Activated CD4-positive, alpha-beta T cell treated with anti-CD3 and anti-CD28 coated beads for 36 hours (primary cell): ENCODE results near the gene VEPH1. TPM values are rescaled to one million over a fixed set of nuclear protein-coding genes. Genes with fewer than 3 reads are reported as not detected.

Experiments used
- ATAC-seq: fragments of 200-7000 bp; cut with Tn5 transposase; one replicate; pipeline ENCODE4 v1.10.0; 2021; ENCODE audit warnings: mild to moderate bottlenecking, moderate library complexity
- CTCF ChIA-PET: fragments of 350-600 bp; sonication (Branson Sonifier 250); formaldehyde crosslinking; loops from one replicate; lab custom pipeline; 2021; ENCODE audit warnings: antibody characterized with exemption; lab: Charles Lee
- POLR2A ChIA-PET: fragments of 350-600 bp; sonication (Branson Sonifier 250); formaldehyde crosslinking; loops from one replicate; lab custom pipeline; 2021; ENCODE audit warnings: antibody characterized with exemption, inconsistent platforms; lab: Charles Lee
- DNase-seq: peaks from one replicate; pipeline ENCODE4 v3.0.0-alpha.2; 2020
- H3K27ac Mint-ChIP-seq: one replicate; pipeline ENCODE4 v1.8.0; 2021; ENCODE audit warnings: mixed read lengths
- H3K27me3 Mint-ChIP-seq: one replicate; pipeline ENCODE4 v1.8.0; 2021; ENCODE audit warnings: mixed read lengths
- H3K36me3 Mint-ChIP-seq: one replicate; pipeline ENCODE4 v1.8.0; 2021; ENCODE audit warnings: low read depth, mixed read lengths
- H3K4me1 Mint-ChIP-seq: one replicate; pipeline ENCODE4 v1.8.0; 2021; ENCODE audit warnings: mixed read lengths
- H3K4me3 Mint-ChIP-seq: one replicate; pipeline ENCODE4 v1.8.0; 2021; ENCODE audit warnings: mild to moderate bottlenecking, moderate library complexity, mixed read lengths
- H3K9me3 Mint-ChIP-seq: one replicate; pipeline ENCODE4 v1.8.0; 2021; ENCODE audit warnings: low read depth, mixed read lengths
- intact Hi-C, 2 experiments: fragments of 100-400 bp; cut with DNase I in 1 of 2; cut with micrococcal nuclease in 1 of 2; formaldehyde crosslinking; loops; one replicate each; pipeline versions ENCODE4 v1.14.2 to v1.15.1; 2022 to 2024; cut with DNase I, micrococcal nuclease
- total RNA-seq, 2 experiments: library from RNA; stranded (reverse); gene quantifications; one replicate each; pipeline ENCODE4 v1.2.3, GENCODE V29; 2021

VEPH1 gene
- total RNA-seq, 2 experiments from 2014 or later, result not detected

DNA sequence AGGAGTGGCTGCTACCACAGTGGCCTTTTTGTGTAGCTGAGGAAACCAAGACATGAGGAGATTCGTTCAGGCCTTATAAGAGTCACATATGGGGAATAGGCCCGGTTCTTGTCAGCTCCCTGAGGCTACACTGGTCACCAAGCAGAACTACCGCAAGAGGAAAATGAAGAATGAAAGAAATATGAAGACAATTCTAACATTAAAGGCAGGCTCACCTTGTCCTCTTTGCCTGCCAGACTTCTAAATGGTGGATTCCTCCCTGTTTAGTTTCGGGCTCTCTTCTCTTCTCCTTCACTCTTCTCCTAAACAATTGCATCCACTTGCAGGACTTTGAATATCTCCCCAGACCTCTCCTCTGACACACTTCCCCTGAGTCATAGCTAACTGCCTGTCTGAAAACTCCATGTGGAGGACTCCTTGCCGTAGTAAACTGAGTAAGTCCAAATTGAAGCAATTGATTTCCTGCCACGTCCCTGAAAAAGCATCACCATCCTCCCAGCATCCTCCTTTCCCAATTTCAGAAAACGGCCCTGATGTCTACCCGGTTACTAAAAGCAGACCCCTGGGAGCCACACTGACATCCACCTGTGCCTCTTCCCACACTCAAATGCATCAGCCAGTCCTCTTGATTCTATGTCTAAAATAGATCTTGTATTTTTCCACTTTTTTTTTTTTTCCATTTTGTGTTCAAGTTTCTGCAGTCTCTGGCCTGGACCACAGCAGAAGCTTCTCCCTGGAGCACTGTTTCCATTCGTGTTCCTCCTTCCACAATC, 30.3 kb upstream of the VEPH1 start:
- Mint-ChIP-seq H3K27me3 (peaks cover 2% of the 10 kb centered on the region), H3K27ac (no peak overlapping the region), H3K4me1 (no peaks in the 10 kb centered on the region), H3K9me3 (no peaks in the 10 kb centered on the region), H3K4me3 (no peak overlapping the region), H3K36me3 (no peaks in the 10 kb centered on the region)
- intact Hi-C loops, result loop anchor here in 1 of 2 experiments (5.0 kb wide), 1 partner anchor 899 kb away; no protein-coding TSS in a partner anchor
- CTCF ChIA-PET, result interaction anchor here (0.6 to 6.1 kb wide), 21 partner anchors 9 to 1111 kb away, joined by 3 to 114 read pairs (median 4); partner anchors contain the start of gene GFM1
- POLR2A ChIA-PET, result no interaction called here
- ATAC-seq (no peak), DNase-seq (no peak)

DNA sequence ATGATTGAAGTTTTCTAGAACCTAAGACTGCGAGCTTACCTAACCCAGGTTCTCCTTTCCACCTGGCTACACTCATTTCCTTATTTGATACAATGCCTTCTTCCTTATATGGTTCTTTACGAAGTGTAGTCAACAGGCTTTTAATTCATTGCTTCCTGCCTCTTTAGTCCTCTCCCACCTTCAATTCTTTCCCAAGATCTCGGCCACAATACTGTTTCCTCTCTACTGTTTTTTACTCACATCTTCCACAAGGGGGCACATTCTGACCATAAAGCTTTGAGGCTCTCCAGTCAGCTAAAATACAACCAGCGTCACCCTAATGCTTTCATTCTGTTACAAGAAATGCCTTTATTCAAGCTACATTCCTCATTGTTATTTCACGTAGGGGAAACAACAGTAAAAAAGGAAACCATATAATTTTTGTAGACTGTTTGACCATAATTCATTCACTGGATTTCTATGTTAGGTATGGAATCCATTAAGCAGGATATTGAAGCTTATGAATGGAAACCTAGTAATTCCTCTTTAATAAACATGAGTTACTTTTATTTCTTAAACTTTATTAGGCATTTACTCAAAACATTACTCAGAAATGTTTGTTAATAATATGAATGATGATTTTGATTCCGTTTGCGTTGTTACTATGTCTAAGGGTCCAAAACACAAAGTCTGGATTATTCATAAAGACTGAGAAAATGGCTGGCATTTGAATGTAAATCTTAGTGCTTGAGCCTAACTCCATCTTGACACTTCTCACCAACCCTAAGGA, 29.5 kb upstream of the VEPH1 start:
- Mint-ChIP-seq H3K4me1 (no peaks in the 10 kb centered on the region), H3K4me3 (no peak overlapping the region), H3K27ac (no peak overlapping the region), H3K27me3 (no peaks in the 10 kb centered on the region), H3K9me3 (no peaks in the 10 kb centered on the region), H3K36me3 (no peaks in the 10 kb centered on the region)
- POLR2A ChIA-PET, result interaction anchor here (0.8 kb wide), 1 partner anchor 40 kb away, joined by 4 read pairs; no protein-coding TSS in a partner anchor
- DNase-seq (peak; percentile 16), ATAC-seq (peak; percentile 61)
- intact Hi-C loops, result loop anchor here (1.0 to 5.0 kb wide), 2 partner anchors 40 to 900 kb away; no protein-coding TSS in a partner anchor
- CTCF ChIA-PET, result interaction anchor here (0.6 to 6.1 kb wide), 22 partner anchors 10 to 1111 kb away, joined by 3 to 114 read pairs (median 4); partner anchors contain the start of gene GFM1

- ChIA-PET CTCF (interaction anchor here (0.7 to 6.1 kb wide), 14 partner anchors 9 to 1002 kb away, joined by 3 to 114 read pairs (median 4); no protein-coding TSS in a partner anchor), POLR2A (no interaction called here)
- H3K27ac Mint-ChIP-seq, result no peak overlapping the region
- ATAC-seq (no peak), DNase-seq (no peak)
- no peaks in the 10 kb centered on the region for H3K36me3 Mint-ChIP-seq
- no peaks in the 10 kb centered on the region for H3K9me3 Mint-ChIP-seq
- H3K4me3 Mint-ChIP-seq, result no peak overlapping the region
- no peaks in the 10 kb centered on the region for H3K4me1 Mint-ChIP-seq
- intact Hi-C loops, result loop anchor here (1.0 to 5.0 kb wide), 2 partner anchors 41 to 901 kb away; no protein-coding TSS in a partner anchor
- H3K27me3 Mint-ChIP-seq, result no peaks in the 10 kb centered on the region
These were observed 28.6 kb upstream of the VEPH1 start for GRCh38 chr3:157531771-157532170.

DNA sequence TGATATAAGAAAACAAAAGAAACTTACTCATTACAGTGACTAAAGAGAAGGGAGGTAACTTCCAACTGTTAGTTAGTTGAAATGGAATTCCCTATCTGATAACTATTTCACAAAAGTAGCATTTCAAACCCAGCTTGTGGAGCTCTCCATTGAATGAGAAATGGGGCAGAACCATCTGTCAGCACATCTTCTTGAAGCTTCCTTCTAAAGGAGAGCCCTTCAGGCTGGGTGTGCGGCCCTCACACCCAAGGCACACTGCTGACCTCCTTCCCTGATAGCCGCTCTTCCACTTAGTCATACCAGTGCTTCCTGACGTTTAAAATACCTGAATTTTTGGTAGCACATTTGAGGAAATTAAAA, 28.1 kb upstream of the VEPH1 start:
- Mint-ChIP-seq H3K27ac (no peak overlapping the region), H3K4me1 (no peaks in the 10 kb centered on the region), H3K4me3 (no peak overlapping the region), H3K27me3 (no peaks in the 10 kb centered on the region), H3K36me3 (no peaks in the 10 kb centered on the region), H3K9me3 (no peaks in the 10 kb centered on the region)
- intact Hi-C loops, result loop anchor here in 1 of 2 experiments (5.0 kb wide), 1 partner anchor 901 kb away; no protein-coding TSS in a partner anchor
- ChIA-PET POLR2A (no interaction called here), CTCF (interaction anchor here (0.7 to 6.1 kb wide), 7 partner anchors 9 to 46 kb away, joined by 3 to 114 read pairs (median 4); no protein-coding TSS in a partner anchor)
- no peak for ATAC-seq
- no peak for DNase-seq

GRCh38 chr3:157530637-157531300, 27.6 kb upstream of the VEPH1 start:
- ATAC-seq (no peak), DNase-seq (no peak)
- Mint-ChIP-seq H3K36me3 (no peaks in the 10 kb centered on the region), H3K9me3 (no peaks in the 10 kb centered on the region), H3K4me1 (no peaks in the 10 kb centered on the region), H3K27me3 (no peaks in the 10 kb centered on the region), H3K27ac (no peak overlapping the region), H3K4me3 (no peak overlapping the region)
- CTCF ChIA-PET, result interaction anchor here (0.7 to 6.1 kb wide), 6 partner anchors 8 to 46 kb away, joined by 3 to 114 read pairs (median 6); no protein-coding TSS in a partner anchor
- intact Hi-C loops, result loop anchor here in 1 of 2 experiments (5.0 kb wide), 1 partner anchor 902 kb away; no protein-coding TSS in a partner anchor
- POLR2A ChIA-PET, result no interaction called here

GRCh38 chr3:157529751-157530150, 26.5 kb upstream of the VEPH1 start:
- ChIA-PET CTCF (interaction anchor here (6.1 kb wide), 1 partner anchor 44 kb away, joined by 114 read pairs; no protein-coding TSS in a partner anchor), POLR2A (no interaction called here)
- no peak for DNase-seq
- ATAC-seq, result no peak
- H3K9me3 Mint-ChIP-seq, result no peaks in the 10 kb centered on the region
- H3K27ac Mint-ChIP-seq, result no peak overlapping the region
- H3K27me3 Mint-ChIP-seq, result peaks cover 2% of the 10 kb centered on the region
- H3K4me3 Mint-ChIP-seq, result no peak overlapping the region
- H3K36me3 Mint-ChIP-seq, result no peaks in the 10 kb centered on the region
- H3K4me1 Mint-ChIP-seq, result no peaks in the 10 kb centered on the region
- intact Hi-C loops, result loop anchor here in 1 of 2 experiments (5.0 kb wide), 1 partner anchor 903 kb away; no protein-coding TSS in a partner anchor

- no peaks in the 10 kb centered on the region for H3K4me1 Mint-ChIP-seq
- H3K9me3 Mint-ChIP-seq, result no peaks in the 10 kb centered on the region
- ATAC-seq, result no peak
- intact Hi-C loops, result no loop called here
- H3K4me3 Mint-ChIP-seq, result no peak overlapping the region
- H3K27ac Mint-ChIP-seq, result no peak overlapping the region
- ChIA-PET CTCF (interaction anchor here (6.1 kb wide), 1 partner anchor 45 kb away, joined by 114 read pairs; no protein-coding TSS in a partner anchor), POLR2A (no interaction called here)
- no peaks in the 10 kb centered on the region for H3K36me3 Mint-ChIP-seq
- H3K27me3 Mint-ChIP-seq, result peaks cover 2% of the 10 kb centered on the region
- DNase-seq, result no peak
These were observed 25.9 kb upstream of the VEPH1 start for GRCh38 chr3:157529085-157529484.

DNA sequence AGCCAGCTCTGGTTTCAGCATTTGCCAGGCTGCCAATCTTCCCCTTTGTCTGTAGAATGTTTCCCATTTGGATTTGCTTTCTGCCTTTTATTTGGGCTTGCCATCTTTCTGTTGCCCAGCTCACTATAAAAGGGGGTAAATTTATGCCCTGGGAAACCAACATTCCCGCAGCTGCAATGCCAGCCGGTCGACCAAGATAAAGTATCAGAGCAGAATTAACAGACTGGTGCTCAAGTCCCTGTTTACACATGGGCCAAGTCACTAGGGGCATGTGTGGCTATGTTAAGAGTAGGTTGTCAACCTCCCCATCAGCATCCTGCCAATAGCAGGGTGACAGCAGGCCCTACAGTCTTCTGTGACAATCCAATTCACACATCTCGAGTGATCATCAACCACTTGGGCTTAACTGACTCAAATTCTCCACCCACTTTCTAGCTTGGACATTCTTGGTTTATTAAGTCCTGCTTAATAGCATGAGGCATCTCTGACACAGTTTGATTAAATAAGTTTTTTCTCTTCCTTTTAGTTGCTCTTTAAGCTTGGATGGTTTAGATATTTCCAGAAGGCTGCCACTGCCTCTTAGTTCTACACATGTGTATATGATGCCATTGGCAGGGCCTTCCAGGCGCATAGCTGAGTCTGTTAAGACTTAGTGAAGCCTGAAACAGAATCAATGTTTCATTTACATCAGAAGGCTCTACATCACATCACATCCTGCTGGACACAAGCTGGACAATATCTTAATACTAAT, 24.1 kb upstream of the VEPH1 start:
- peaks cover 2% of the 10 kb centered on the region for H3K27me3 Mint-ChIP-seq
- H3K9me3 Mint-ChIP-seq, result no peaks in the 10 kb centered on the region
- H3K4me3 Mint-ChIP-seq, result no peak overlapping the region
- no peak overlapping the region for H3K27ac Mint-ChIP-seq
- CTCF ChIA-PET, result interaction anchor here (0.8 to 1.1 kb wide), 2 partner anchors 9 to 47 kb away, joined by 3 to 5 read pairs; no protein-coding TSS in a partner anchor
- H3K4me1 Mint-ChIP-seq, result no peaks in the 10 kb centered on the region
- no peak for DNase-seq
- no peaks in the 10 kb centered on the region for H3K36me3 Mint-ChIP-seq
- ATAC-seq, result no peak
- POLR2A ChIA-PET, result no interaction called here
- intact Hi-C loops, result no loop called here

DNA sequence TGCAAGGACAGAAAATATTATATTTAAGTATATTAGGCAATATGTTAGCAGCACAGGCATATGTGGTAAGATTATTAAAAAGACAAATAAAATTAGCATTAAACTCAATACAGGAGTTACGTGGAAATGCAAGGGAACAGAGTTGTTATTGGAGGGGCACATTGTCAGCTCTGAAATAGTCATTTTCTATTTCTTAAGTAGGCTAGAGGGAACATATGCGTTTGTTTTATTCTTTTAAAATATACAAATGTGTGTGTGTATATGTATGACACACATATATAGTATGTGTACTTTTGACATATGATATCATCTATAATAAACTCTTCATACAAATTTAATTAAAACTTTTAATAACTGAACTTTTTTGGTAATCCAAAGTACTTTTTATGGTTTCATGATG, 22.8 kb upstream of the VEPH1 start:
- CTCF ChIA-PET, result interaction anchor here (0.7 kb wide), 1 partner anchor 433 kb away, joined by 3 read pairs; no protein-coding TSS in a partner anchor
- ATAC-seq (no peak), DNase-seq (no peak)
- Mint-ChIP-seq H3K4me1 (no peaks in the 10 kb centered on the region), H3K4me3 (no peak overlapping the region), H3K27me3 (peaks cover 2% of the 10 kb centered on the region), H3K27ac (no peak overlapping the region), H3K36me3 (no peaks in the 10 kb centered on the region), H3K9me3 (no peaks in the 10 kb centered on the region)
- POLR2A ChIA-PET, result no interaction called here
- intact Hi-C loops, result no loop called here

- intact Hi-C loops, result no loop called here
- no peak for DNase-seq
- H3K36me3 Mint-ChIP-seq, result no peaks in the 10 kb centered on the region
- peaks cover 1% of the 10 kb centered on the region for H3K9me3 Mint-ChIP-seq
- no peak overlapping the region for H3K27ac Mint-ChIP-seq
- no peak overlapping the region for H3K4me3 Mint-ChIP-seq
- ChIA-PET POLR2A (no interaction called here), CTCF (no interaction called here)
- H3K4me1 Mint-ChIP-seq, result no peaks in the 10 kb centered on the region
- H3K27me3 Mint-ChIP-seq, result peaks cover 2% of the 10 kb centered on the region
- ATAC-seq, result no peak
These were observed 20.6 kb upstream of the VEPH1 start for GRCh38 chr3:157523814-157524213.
